RKO (cell line): Measurements from ENCODE around the gene TBX2.

Experiments used
- DNase-seq: peaks from one replicate; pipeline ENCODE4 v3.0.0-alpha.2; 2016; ENCODE audit warnings: low spot score

Gene TBX2

DNA sequence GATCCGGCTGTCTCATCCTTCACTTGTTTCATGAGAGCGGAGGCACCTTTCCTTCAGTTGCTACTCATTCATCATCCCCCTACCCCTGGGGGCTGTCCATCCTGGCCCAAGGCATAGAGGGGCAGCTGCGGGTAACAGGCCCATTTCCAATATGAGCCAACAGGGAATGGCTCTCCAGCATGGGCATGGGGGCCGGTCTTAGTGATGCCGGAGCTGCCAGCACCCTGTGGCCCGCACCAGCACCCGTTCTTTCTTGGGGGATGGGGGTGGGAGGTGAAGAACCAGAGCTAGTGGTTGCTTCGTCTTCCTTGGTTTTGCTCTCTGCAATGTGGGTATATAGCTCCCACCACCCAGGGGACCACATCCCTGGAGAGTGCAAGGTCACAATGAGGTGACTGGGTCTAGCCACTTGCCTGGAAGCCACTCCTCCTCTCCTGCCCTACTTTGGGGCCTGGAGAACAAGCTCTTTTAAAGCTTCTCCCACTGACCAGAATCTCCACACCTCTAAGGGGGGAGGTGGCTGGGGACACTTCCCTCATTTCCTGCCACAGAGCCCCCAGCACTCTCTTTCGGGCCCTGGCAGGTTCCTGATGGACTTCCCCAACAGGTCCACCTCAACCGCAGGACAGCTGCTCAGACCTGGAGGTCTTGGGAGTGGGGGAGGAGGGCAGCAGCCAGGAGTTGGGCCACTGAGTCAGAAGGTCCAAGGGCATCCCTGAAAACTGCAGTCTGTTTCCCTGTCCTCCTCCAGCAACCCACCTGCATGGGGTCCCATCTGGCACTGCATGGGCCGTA is 11.9 kb upstream of the TBX2 start:
- no peak for DNase-seq

DNA sequence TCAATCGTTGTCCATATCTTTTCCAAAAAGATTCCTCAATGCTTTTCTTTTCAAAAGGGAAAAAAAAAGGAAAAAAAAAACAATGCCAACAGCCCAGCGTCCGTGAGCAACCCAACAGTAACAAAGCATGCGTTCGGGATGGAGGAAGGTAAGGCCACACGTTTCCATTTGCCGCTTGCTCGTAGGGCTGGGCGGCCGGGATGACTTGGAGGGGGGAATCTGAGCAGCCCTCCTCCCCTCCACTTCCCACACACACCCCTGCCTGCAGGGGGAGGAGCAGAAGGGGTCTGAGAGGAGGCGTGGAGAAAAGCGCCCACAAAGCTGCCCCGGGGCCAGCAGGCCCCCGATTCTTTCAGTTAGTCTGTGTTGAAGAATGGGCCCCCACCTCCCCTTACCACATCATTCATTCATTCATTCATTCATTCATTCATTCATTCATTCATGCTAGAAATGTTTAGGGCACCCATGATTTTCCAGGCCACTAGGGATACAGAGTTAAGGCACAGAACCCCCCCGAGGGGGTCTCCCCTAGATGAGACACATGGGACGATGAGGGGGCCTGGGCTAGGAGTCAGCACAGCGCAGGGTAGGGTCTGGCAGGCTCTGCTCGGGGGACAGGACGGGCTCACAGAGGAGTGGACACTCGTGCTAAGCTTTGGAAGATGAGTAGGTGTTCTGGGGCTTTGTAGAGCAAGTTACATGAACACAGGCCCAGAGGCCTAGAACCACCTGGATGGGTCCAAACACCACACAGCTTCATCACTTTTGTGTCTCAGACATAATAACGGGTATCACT is 10.9 kb upstream of the TBX2 start:
- DNase-seq = no peak

DNA sequence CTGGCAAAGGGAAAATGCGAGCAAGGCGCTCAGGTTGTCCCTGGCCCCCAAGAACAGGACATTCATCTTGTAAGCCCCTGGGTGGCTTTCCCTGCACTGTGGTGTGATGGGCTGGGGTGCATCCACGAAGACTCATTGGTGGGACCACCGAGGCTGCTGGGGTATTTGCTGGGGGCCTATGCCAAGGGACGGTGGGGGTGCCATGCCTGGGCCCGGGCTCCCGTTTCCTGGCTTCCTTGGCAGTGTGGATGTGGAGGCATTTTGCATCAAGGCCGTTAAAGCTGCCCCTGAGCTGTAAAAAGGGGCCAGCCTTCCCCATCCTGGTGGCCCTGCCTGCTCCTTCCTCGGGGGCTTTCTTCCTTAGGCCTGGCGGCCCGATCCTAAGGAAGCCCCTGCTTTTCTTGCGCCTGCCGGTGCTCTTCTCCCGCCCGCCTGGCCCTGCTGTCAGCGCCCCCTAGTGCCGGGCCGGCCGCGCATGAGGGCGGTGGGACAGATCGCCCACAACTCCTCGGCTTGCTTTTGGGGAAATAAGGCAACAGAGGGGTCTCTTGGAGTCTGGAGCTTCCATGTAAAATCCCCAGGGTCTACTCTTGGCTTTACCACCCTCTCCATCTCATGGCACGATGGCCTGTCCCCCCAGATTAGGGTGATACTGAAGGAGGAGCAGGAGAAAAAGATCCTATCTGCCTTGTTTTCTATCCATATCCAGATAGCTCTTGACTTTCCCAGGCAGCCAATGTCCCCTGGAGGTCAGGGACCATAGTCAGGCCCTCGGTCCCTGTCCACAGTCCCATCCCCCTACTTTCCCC is 9.8 kb upstream of the TBX2 start:
- DNase-seq = no peak

DNA sequence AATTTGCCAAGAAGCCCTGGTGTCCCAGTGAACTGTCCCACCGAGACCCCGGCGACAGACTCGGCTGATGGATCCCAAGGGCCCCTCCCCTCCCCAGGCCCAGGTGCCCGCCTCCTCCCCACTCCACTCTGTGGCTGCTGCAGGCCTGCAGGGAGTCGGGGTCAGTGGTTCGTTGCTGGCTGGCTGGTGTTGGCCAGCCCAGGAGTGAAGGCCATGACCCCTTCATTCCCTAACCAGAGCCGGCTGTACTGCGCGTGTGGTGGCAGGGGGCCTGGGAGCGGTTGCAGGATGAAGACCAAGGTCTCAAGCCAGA is 9.2 kb upstream of the TBX2 start:
- no peak for DNase-seq

DNA sequence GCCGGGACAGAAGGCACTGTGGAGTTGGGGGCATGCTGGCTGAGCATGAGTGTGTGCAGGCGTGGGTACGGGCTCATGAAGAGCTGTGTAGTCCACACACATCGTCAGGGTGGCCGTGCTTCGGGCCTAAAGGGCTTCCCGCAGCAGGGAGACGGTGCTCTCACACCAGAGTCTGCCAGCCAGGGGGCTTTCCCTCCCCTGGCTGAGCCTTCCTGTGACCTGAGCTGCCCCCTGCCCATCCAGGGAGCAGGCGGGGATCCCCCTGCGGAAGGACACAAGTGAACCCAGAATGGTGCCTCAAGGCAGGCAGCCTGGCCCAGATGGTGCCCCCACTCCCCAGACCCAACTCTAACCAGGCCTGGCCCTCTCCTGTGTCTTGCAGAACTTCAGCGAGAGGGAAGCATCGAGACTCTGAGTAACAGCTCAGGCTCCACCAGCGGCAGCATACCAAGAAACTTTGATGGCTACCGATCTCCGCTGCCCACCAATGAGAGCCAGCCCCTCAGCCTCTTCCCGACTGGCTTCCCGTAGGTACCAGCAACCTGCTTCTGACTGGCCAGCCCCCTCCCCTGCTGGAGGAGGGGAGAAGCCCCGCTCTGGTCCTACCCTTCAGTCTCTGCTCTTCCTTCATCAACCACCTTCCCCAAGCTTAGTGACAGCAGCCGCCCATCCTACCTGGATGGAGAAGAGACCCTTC is 7.9 kb upstream of the TBX2 start:
- no peak for DNase-seq

DNA sequence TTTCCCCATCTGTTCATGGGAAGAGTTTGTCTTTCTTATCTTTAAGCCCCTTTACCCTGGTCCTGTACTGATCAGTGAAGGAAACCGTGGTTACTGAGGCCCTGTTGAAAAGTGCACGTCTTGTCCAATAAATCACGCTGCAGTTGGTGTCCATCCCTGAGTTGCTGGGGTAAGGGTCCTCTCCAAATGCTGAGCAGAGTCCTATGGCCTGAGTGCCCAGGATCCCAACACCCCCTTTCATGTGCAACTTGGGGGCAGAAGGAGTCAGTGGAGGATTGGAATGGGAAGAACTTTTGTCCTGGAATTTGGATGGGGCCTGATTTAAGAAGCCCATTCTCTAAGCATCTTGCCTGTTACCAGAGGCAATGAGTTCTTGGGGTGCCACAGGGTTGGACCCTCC is 7.0 kb upstream of the TBX2 start:
- DNase-seq = no peak

DNA sequence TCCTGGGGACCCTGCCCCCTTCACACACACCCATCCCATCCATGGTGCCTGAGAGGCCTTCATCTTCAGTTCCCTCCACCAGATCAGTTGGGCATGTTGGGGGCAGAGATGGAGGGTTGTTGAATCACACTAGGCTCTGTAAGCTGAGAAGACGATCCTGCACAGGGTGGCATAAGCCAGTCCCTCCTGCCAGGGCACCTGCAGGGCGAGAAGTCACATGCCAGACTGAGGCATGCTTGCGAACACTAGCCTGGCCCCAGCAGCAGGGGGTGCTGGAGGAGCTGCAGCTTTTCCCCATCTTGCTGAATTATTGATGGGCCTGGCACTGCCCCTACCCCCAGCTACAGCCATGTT is 6.1 kb upstream of the TBX2 start:
- DNase-seq = no peak

DNA sequence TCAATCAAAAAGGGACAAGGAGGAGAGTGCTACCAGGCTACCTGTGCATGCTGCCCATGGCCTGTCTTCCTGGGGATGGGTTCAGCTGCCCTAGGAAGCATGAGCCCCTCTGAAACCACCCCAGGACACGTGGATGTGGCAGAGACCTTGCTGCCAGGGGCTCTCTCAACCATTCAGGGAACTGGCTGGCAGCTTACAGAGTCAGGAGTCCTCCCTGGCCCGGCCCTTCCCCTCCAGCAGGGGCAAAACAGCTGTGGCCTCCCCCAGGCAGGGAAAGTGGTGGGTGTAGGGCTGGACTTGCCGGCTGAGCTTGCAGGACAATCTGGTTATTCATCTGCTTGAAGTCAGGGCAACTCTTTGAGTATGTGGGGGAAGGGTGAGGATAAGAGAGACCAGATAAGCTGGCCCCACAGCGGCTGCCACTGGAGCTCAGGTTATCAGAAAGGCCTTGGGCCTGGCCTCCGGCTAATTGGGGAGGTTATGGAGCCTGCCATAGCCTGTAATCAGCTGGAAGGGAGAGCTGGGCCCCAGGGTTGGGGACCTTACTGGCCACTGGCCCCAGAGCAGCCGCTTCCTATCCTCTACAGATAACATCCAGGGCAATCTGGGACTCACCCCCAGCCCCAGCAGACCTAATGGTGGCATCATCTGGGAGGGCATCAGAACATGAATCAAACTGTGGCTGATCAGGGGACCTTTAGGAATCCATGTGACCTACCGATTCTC is 5.6 kb upstream of the TBX2 start:
- no peak for DNase-seq

DNA sequence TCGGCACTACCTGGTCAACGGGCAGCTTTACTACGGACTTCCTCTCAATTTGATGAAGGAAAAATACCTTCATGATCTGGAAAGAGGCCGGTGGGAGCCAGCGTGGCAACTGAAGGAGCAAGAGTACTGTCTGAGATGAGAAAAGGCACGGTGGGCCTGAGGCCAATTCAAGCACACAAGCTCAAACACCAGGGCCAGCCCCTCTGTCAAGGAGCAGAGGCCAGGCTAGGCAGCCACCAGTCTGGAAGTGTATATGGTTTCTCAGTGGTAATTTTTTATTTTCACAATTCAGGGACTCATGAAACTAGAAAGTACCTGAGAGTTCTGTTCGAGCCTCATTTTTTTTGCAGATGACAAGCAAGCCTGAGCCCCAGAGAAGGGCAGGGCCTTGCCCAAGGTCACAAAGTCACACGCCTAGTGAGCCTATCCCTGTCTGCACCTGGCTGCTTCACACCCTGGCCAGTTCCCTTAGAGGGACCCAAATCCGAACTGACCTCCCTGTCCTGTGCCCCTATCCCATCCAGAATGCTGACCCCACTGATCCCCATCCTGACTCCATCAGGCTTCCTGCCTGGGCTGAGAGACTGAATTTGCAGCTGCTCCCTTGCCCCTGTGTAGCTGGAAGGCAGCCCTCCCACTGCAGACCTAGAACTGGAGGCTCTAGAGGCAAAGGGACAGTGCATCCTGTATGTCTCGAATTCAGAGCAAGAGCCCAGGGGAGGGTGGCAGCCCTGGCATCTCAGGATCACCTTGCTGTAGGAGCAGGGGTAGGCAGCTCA is 4.8 kb upstream of the TBX2 start:
- no peak for DNase-seq

DNA sequence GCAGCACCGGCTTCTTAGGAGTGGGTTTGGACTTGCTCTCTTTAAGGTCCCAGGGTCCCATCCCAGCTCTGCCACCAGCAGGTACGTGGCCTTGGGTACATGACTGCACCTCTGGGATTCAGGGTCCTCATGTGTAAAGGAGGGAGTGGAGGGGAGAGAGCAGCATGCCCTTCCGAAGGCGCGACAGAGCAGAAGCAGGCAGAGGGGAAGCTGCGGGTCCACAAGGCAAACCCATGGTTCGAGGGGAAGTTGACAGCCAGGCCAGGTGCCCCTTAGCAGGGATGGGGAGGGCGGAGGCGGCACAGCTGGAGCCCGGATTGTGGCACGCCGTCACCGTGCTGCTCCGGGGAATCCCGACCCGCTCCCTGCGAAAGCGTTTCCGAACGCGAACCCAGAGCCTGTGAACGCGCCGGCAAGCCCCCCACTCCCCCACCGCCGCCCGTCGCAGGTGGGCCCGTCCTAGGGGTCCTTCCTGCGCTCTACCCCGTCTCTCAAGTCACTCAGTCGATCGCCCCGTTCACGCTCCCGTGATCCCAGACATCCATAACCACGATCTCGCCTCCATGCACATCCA is 4.1 kb upstream of the TBX2 start:
- DNase-seq = no peak

DNA sequence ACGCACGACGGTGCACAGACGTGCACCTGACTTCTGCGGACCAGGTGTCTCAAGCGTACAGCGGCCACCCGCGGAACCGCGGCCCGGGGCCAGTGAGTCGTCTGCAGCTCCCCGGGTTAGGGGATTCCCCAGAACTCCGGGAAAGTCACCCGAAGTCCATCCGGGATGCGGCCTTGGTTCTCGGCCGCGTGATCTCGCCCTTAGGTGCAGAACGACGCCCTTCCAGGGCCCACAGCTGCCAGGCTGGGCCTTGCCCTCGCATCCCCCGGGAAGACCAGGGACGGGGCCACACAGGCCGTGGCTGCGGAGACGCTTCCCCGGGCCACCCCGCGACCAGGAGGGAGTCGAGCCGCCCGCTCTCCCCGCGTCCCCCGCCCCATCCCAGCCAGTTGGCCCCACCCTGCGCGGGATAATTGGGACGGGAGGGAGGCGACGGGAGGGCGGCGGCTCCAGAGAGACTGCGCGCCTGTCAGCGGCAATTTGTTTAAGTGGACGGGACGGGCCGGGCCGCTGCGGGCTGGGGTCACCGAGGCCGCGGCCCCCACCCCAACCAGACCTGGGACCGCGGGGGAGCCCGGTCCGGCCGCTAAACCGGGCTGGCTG is 3.6 kb upstream of the TBX2 start:
- no peak for DNase-seq

DNA sequence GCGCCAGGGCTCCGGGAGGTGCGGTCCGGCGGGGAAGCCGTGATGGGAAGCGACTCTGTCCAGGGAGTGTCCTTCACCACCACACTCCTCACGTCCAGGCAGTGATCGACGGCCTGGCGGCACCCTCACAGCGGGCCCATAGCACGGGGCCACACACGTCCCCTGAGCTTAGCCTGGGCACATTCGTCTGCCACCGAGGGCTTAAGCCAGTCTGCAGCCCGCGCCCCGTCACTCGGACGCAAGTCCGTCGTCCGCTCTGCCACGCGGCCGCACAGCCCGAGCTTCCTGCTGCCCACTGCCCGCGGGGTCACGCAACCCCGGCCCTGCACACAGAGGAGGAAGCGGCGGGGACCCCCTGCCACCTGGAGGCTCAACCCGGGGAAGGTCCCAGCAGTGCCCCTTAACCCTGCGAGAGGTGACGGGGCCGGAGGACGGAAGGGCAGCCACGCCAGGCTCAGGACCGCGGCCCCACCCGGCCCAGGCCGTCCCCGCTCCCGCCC is 3.0 kb upstream of the TBX2 start:
- no peak for DNase-seq

DNA sequence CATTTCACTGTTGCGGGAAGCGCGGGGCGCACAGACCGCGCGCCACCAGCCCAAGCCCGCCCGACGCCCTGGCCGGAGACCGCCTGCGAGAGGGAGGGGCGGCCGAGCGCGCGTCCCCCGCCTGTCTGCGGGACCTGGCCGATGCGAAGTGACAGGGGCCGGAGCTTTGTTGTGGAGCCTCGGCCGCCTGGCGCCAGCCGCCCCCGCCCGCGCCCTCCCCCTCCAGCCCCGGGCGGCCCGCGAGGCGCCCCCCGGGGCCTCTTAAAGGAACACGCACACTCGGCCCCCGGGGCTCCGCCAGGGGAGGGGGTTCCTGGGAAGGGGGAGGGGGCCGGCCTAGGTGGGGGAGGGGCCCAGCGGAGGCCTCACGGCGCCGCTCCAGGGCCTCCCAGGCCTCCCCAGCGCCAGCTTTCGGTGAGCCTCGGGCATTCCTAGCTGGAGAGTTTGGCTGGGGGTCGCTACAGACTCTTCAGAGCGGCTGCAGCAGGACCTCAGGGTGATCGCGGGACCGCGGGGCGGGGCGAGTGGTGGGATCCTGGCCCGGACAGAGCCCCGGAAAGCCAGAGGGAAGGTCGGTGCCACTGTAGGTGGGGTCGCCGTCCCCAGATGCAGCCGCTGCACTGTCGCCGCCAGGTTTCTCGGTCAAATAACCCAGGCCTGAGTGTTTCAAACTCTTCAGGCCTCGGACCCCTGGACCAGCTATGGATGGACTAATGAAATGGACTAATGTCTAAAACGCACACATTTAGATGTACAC is 2.4 kb upstream of the TBX2 start:
- no peak for DNase-seq

DNA sequence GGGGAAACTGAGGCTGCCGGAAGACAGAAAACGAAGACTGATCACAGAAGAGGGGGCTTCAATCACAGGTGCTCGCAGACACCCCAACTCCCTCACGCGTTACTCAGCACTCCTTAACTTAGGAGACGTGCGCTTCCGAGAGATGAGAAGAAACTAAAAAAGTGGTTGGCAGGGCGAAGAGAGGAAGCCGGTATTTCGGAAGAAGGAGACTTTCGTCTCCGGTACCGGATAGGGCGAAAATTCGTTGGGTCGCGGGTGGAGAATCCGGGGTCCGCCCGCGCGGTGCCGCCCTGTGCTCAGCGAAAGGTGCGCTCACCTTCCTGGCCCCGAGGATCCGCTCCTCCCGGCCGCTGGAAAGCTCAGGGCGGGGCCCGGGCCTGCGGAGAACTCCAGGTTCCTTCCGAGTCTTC is 917 bp upstream of the TBX2 start:
- no peak for DNase-seq

DNA sequence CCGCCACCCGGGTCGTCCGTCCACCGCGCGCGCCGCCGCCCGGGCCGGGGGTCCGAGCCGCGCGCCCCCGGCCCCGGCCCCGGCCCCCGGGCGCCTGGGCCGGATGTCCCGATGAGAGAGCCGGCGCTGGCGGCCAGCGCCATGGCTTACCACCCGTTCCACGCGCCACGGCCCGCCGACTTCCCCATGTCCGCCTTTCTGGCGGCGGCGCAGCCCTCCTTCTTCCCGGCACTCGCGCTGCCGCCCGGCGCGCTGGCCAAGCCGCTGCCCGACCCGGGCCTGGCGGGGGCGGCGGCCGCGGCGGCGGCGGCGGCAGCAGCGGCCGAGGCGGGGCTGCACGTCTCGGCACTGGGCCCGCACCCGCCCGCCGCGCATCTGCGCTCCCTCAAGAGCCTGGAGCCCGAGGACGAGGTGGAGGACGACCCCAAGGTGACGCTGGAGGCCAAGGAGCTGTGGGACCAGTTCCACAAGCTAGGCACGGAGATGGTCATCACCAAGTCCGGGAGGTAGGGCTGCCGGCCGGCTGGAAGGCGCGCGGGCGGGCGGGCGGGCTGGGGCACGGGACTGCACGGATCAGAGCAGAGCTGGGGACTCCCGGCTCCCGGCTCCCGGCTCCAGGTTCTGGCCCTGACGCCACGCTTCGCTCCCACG is 548 bp downstream of the TBX2 start:
- no peak for DNase-seq

DNA sequence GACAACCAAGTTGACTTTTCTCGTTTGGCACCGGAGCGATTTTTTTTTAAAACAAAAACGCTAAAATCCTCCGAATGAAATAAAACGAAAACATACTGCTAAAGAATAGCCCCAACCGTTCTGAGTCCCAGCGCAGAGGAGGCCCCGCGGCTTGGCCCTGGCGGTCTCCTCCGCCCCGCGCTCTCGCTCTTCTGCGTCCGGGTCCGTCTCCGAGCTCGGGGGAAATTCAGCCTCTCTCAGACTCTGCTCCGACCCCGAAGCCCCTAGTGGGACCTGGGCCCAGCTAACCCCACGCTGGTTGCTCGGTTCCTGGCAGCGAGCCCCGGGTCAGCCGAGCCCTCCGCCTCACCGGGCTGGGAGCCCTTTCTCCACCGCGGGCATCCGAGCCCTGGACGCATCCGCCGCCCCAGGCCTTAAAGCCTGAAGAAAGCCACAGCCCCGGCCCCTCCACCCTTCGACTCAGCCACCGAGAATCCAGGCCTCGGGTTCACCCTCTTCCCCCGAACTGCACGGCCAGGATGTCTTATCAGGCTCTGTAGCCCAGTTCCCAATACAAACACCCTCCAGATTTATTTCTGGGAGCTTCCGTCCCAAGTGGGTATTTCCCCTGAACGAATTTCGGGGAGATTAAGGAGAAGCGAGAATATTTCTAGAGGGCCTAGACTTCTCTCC is 1.2 kb downstream of the TBX2 start:
- DNase-seq = no peak

DNA sequence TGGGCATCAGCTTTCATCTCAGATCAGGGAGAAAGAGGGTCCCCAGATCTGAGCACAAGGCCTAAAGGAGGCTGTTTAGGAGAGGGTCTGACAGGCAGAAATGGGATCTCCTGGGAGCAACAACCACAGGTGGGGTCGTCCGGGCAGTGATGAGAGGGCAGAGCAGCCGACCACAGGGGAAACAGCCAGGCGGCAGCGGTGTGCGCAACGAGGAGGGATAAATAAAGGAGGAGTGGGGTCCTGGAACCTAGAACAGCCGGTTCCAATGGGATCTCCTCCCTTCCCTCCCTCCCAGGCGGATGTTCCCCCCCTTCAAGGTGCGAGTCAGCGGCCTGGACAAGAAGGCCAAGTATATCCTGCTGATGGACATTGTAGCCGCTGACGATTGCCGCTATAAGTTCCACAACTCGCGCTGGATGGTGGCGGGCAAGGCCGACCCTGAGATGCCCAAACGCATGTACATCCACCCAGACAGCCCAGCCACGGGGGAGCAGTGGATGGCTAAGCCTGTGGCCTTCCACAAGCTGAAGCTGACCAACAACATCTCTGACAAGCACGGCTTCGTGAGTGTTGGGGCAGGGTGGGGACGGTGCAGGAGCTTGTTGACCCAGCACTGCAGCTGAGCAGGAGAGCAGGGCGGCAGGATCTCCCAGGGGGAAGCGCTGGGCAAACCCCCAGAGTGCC is 1.9 kb downstream of the TBX2 start:
- DNase-seq = no peak
